GM12891 (cell line): Measurements from ENCODE around the gene FNDC3B.
"Not testable (repeated sequence)": the region's sequence is repeated elsewhere in the genome, so short reads cannot be mapped to it uniquely, and the experiment has no call there.

Experiments
- DNase-seq: peaks from one replicate; pipeline ENCODE4 v3.0.0; 2011; ENCODE audit warnings: low spot score; ENCODE audit not compliant: insufficient read length
- FAIRE-seq: peaks from 2 replicates; lab custom pipeline; 2011; peaks lifted over from hg19 to GRCh38; lab: Jason Lieb, UNC
- PAX5 ChIP-seq: IDR thresholded peaks from 2 replicates; pipeline ENCODE4 v1.6.1; 2011; ENCODE audit warnings: low read length, moderate library complexity, mild to moderate bottlenecking; ENCODE audit not compliant: insufficient read depth, severe bottlenecking
- POLR2A ChIP-seq: IDR thresholded peaks from 2 replicates; pipeline ENCODE4 v1.6.1; 2011; ENCODE audit warnings: low read depth, low read length, control low read depth
- POLR2AphosphoS5 ChIP-seq: IDR thresholded peaks from 2 replicates; pipeline ENCODE4 v1.6.1; 2011; ENCODE audit warnings: low read depth, low read length, control low read depth
- POU2F2 ChIP-seq: IDR thresholded peaks from 2 replicates; pipeline ENCODE4 v1.6.1; 2011; ENCODE audit warnings: low read depth, mild to moderate bottlenecking, control low read depth, low read length, moderate library complexity
- SPI1 ChIP-seq: IDR thresholded peaks from 2 replicates; pipeline ENCODE4 v1.6.1; 2011; ENCODE audit warnings: low read depth, low read length, control low read depth
- TAF1 ChIP-seq: IDR thresholded peaks from 2 replicates; pipeline ENCODE4 v1.6.1; 2011; ENCODE audit warnings: low read depth, low read length, control low read depth

Gene FNDC3B

GRCh38 chr3:172233474-172234277 lies 194.3 kb downstream of the FNDC3B start:
- no peak for TF ChIP-seq SPI1
- TF ChIP-seq POLR2AphosphoS5 = no peak
- no peak for TF ChIP-seq POLR2A
- TF ChIP-seq POU2F2 = no peak
- TF ChIP-seq PAX5 = no peak
- no peak for TF ChIP-seq TAF1
- DNase-seq (no peak), FAIRE-seq (no peak)

DNA sequence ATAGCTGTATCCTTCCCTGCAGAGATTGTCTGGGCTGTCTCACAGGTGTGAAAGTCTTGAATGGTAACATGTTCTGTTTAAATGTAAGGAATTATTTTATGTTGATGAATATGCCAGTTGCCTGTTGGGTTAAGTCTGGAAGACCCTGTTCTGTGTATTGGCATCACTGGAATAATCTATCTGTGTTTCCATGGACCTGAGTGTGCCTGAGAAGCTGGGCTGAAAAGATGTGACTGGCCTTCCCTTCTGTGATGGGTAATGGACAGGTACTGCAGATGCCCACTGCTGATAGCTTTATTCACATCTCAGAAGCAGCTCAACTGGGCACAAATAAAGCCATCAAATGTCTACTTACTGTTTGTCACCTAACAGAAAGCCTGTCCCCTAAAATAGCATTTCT lies 196.3 kb downstream of the FNDC3B start:
- TF ChIP-seq POLR2AphosphoS5 (no peak), SPI1 (no peak), POLR2A (no peak), TAF1 (no peak), POU2F2 (no peak), PAX5 (no peak)
- no peak for DNase-seq
- no peak for FAIRE-seq

GRCh38 chr3:172236771-172237742 lies 197.7 kb downstream of the FNDC3B start:
- TF ChIP-seq SPI1 (no peak), PAX5 (no peak), POU2F2 (no peak), TAF1 (no peak), POLR2A (no peak), POLR2AphosphoS5 (no peak)
- no peak for DNase-seq
- no peak for FAIRE-seq

GRCh38 chr3:172238188-172238587 lies 198.8 kb downstream of the FNDC3B start:
- FAIRE-seq (no peak), DNase-seq (no peak)
- no peak for TF ChIP-seq POLR2AphosphoS5

DNA sequence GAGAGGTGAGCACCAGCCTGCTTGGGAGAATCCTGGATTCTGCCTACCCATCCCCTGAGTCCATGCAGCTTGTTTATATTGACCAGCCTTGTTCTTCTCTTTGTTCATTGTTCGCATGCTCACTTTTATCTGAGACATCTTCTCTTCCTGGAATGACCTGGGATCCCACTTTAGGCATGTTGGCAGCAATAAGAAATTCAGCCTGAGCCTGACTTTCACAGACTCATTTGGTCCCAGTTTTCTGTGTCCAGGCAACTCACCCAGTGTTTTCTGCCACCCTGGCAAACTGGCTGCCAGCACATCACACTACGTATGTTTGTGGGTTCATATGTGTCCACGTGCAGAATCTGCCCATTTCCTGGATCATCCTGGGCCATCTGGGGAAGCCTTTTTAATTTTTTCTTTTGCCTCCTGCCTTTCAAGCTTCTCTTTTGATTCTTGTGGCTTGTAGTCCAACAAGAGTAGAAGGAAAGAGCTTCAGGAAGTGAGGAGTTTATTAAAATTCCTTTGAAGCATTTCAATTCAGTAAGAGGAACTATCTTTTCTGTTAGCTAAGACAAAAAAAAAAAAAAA lies 199.9 kb downstream of the FNDC3B start:
- DNase-seq = no peak
- no peak for FAIRE-seq
- TF ChIP-seq POU2F2 (no peak), POLR2AphosphoS5 (no peak), TAF1 (no peak), POLR2A (no peak), PAX5 (no peak), SPI1 (no peak)

DNA sequence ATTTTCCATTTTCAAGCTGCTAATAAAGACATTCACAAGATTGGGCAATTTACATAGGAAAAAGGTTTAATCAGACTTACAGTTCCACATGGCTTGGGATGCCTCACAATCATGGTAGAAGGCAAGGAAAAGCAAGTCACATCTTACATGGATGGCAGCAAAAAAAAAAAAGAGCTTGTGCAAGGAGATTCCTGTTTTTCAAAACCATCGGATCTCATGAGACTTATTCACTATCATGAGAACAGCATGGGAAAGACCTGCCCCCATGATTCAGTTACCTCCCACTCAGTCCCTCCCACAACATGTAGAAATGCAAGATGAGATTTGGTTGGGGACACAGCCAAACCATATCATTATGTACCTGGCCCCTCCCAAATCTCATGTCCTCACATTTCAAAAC lies 202.0 kb downstream of the FNDC3B start:
- TF ChIP-seq TAF1 (no peak), POU2F2 (no peak)
- FAIRE-seq = no peak
- DNase-seq = no peak

- not testable (repeated sequence) for FAIRE-seq, DNase-seq
These were observed 203.1 kb downstream of the FNDC3B start for GRCh38 chr3:172242471-172242870.

GRCh38 chr3:172243376-172243775 lies 204.0 kb downstream of the FNDC3B start:
- FAIRE-seq, DNase-seq: not testable (repeated sequence)

DNA sequence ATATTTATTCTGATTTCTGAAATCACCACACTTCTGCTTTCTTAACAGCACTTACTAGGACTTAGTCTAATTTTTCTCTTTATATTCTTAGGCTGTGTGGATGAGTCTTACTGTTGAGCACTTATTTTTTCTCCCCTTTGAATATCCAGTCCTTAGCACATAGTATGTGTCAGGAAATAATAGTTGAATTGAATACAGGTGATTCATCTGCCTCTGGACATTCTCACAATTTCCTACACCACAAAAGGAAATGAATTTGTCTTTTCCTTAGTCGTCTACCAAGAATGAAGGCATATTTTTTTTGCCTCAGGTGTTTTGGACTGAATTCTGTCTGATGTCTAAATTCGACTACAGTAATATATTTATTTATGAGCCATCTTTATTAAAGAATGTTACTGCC lies 204.6 kb downstream of the FNDC3B start:
- DNase-seq = no peak

DNA sequence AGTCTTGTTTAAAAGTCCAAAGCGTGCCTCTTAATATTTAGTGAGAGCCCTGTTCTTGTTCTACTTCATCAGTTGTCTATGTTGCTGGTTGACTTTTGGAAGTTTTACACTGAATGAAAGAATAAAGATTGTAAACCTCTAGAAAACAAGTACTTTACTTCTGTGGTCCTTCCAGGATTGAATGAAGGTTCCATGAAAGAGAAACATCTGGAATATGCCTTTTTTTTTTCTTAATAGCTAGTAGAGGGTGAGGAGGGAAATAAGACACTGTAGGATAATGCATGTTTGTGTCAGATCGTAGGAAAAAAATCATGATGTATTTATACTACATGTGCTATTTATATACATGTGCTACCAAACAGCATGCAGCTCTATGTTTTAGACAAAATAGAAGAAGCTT lies 205.9 kb downstream of the FNDC3B start:
- FAIRE-seq = no peak

More for the DNA sequence above, 204.6 kb downstream of the FNDC3B start:
- no peak for FAIRE-seq
- TF ChIP-seq TAF1 (no peak), SPI1 (no peak), POU2F2 (no peak), POLR2A (no peak), POLR2AphosphoS5 (no peak), PAX5 (no peak)

More for the DNA sequence above, 205.9 kb downstream of the FNDC3B start:
- no peak for TF ChIP-seq TAF1
- no peak for TF ChIP-seq POU2F2
- DNase-seq = no peak
